Stomach (tissue), 4 donors: ENCODE results near the gene GNG4.

Experiments
- EP300 ChIP-seq: sonication (generic); formaldehyde crosslinking; IDR thresholded peaks from one replicate; pipeline ENCODE4 v1.6.1; 2017; ENCODE audit warnings: antibody characterized with exemption
- POLR2A ChIP-seq, 4 donors: fragments of 450-650 bp; IDR thresholded peaks; one replicate each; pipeline ENCODE4 v1.6.1; 2016; ENCODE audit warnings: antibody characterized with exemption in 4 of 4, control low read depth in 2 of 4, mild to moderate bottlenecking in 1 of 4, moderate library complexity in 1 of 4
- POLR2AphosphoS5 ChIP-seq, 3 donors: sonication (generic); formaldehyde crosslinking; IDR thresholded peaks; one replicate each; pipeline ENCODE4 v1.6.1; 2016; ENCODE audit warnings: antibody characterized with exemption in 3 of 3
- TF ChIP-seq, protein P1 (sequence below), 7 experiments: fragments of 450-650 bp in 4 of 7; fragments of 200-600 bp in 3 of 7; sonication (generic) in 3 of 7; IDR thresholded peaks; one replicate each; pipeline ENCODE4 v1.5.1; 2016 to 2019; ENCODE audit warnings: antibody characterized with exemption in 7 of 7, control low read depth in 2 of 7, mild to moderate bottlenecking in 1 of 7

DNA sequence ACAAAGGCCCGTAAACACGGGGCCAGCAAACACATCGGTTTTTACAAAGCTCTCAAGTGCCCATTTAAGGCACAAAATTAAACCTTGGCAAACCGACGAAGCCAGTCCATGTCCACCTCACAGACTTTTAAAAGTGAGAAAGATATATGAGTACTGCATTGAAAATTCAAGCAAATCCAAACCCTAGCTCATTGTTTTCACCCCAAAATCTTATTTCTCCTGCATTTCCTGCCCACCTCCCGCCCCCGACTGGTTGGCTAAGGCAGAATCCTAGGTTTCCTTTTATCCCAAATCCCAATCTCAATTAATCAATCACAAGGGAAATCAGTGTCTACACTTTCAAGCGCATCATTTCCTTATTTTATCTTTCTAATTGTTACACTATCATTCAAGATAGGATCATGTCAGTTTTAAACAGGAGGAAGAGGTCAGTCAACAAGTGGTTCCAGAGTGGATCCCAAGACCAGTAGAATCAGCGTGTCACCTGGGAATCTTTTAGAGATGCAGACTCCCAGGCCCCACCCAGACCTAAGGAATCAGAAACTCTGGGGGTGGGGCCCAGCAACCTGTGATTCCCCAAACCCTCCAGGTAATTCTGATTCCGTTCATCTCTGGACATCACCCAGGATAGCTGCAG, 1.7 kb upstream of the GNG4 start:
- TF ChIP-seq POLR2AphosphoS5 (IDR thresholded peaks at IDR 0.05) (no peak), POLR2A (IDR thresholded peaks at IDR 0.05) (no peak), EP300 (no peak)
- TF ChIP-seq, protein P1, sequence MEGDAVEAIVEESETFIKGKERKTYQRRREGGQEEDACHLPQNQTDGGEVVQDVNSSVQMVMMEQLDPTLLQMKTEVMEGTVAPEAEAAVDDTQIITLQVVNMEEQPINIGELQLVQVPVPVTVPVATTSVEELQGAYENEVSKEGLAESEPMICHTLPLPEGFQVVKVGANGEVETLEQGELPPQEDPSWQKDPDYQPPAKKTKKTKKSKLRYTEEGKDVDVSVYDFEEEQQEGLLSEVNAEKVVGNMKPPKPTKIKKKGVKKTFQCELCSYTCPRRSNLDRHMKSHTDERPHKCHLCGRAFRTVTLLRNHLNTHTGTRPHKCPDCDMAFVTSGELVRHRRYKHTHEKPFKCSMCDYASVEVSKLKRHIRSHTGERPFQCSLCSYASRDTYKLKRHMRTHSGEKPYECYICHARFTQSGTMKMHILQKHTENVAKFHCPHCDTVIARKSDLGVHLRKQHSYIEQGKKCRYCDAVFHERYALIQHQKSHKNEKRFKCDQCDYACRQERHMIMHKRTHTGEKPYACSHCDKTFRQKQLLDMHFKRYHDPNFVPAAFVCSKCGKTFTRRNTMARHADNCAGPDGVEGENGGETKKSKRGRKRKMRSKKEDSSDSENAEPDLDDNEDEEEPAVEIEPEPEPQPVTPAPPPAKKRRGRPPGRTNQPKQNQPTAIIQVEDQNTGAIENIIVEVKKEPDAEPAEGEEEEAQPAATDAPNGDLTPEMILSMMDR (IDR thresholded peaks at IDR 0.05) = no peak
